Astrocyte of the cerebellum (primary cell): ENCODE data around the gene PROZ.

Experiments
- DNase-seq: peaks from one replicate; pipeline ENCODE4 v3.0.0-alpha.2; 2011; ENCODE audit warnings: low read depth
- H3K4me3 ChIP-seq: 2 replicates; pipeline ENCODE4 v1.5.1; 2011; ENCODE audit warnings: mild to moderate bottlenecking, low read depth, low read length, moderate library complexity
- in situ Hi-C: cut with HindIII; loops from 2 replicates; pipeline ENCODE4 v1.10.0; 2017; ENCODE audit warnings: low sequenced_read_pairs
- TF ChIP-seq, protein P1 (sequence below): IDR thresholded peaks from 2 replicates; pipeline ENCODE4 v1.5.1; 2012; ENCODE audit warnings: low read length, low read depth, moderate library complexity, mild to moderate bottlenecking; ENCODE audit errors: missing control alignments

The PROZ gene

DNA sequence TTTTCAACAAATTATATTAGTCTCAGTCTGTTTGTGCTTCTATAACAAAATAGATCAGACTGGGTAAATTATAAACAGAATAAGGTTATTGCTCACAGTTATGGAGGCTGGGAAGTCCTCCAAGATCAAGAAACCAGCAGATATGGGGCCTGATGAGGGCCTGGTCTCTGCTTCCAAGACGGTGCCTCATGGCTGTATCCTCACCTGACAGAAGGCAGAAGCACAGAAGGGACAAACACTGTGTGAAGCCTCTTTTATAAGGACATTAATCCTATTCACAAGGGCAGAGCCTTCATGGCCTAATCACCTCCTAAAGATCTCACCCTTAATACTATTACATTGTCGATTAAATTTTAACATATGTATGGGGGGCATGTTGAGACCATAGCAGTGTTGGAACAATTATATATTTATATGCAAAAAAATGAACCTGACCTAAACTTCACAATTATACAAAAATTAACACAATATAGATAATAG is 23.1 kb upstream of the PROZ start:
- in situ Hi-C loops, result no loop called here
- DNase-seq, result no peak
- H3K4me3 ChIP-seq, result no peak overlapping the region
- TF ChIP-seq, protein P1, sequence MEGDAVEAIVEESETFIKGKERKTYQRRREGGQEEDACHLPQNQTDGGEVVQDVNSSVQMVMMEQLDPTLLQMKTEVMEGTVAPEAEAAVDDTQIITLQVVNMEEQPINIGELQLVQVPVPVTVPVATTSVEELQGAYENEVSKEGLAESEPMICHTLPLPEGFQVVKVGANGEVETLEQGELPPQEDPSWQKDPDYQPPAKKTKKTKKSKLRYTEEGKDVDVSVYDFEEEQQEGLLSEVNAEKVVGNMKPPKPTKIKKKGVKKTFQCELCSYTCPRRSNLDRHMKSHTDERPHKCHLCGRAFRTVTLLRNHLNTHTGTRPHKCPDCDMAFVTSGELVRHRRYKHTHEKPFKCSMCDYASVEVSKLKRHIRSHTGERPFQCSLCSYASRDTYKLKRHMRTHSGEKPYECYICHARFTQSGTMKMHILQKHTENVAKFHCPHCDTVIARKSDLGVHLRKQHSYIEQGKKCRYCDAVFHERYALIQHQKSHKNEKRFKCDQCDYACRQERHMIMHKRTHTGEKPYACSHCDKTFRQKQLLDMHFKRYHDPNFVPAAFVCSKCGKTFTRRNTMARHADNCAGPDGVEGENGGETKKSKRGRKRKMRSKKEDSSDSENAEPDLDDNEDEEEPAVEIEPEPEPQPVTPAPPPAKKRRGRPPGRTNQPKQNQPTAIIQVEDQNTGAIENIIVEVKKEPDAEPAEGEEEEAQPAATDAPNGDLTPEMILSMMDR, result no peak

DNA sequence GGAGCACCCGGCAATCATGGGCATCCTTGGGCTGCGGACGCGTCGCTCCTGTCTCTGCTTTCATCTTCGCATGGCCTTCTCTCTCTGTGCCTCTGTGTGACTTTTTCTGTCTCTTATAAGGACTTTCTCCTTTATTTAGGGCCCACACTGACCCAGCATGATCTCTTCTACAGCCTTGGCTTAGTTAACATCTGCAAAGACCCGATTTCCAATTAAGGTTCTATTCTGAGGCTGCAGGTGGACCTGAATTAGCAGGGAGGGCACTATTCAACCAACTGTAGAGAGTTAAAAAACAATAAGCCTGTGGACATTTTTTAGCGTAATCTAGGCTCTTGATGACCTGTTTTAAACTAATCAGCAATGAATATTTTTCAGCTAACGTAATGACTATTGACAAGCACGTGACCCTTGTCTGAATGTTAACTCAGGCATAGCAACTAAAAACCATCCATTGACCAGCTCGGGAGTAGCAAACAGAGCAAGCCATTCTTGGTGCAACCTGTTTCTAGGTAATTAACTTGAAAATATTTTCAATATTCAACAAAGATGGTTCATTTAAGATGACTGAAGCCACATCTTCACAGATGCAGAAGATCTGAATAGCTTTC is 20.7 kb upstream of the PROZ start:
- TF ChIP-seq, protein P1, result no peak
- DNase-seq, result no peak
- in situ Hi-C loops, result no loop called here
- H3K4me3 ChIP-seq, result no peak overlapping the region

DNA sequence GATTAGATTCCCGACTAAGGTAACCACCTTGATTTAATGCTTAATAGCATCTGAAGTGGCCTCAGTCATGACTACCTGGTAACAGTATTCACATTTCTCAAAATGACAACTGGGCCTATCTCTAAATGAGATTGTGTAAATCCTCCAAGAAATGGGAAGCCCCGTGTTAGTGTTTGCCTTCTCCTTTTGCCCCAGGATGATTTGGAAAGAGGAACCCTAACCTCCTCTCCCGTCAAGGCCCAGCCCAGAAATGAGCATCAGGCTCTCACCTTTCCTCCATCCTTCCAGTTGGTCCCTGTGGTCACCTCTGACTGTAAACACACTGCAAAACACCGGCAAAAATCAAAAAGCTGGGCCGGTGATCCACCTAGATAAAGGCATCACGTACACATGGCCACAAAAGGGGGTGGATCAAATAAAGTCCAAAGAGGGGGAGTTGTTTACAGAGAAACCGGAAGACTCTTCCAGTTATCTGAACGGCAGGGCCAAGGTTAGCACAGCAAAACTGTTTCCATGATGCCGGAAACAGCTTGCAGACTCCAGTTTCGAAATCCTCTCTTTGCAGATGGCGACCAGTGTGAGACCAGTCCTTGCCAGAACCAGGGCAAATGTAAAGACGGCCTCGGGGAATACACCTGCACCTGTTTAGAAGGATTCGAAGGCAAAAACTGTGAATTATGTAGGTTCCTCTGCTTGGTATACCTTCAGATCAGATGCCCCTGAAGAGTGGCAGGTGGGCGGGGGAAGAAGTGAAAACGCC is 19.5 kb upstream of the PROZ start:
- in situ Hi-C loops, result no loop called here
- no peak overlapping the region for H3K4me3 ChIP-seq
- TF ChIP-seq, protein P1, result no peak
- no peak for DNase-seq

DNA sequence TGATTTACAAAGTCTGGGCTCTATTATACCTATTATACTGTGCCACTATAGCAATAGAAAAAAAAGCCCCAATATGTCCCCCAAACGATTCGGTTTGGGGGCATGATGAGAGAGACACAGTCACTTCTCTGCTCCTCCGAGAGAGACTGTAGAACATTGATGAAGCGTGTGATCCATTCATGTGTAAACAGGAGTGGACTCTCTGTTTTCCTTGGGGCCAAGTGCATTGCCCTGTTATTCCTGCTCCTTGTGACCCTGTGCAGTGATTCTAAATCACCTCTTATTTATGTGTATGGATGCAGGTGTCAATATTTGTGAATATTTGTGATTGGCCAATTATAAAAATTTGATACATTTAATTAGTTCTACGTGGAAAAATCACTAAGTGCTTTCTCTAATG is 18.9 kb upstream of the PROZ start:
- TF ChIP-seq, protein P1, result no peak
- H3K4me3 ChIP-seq, result no peak overlapping the region
- DNase-seq, result no peak
- in situ Hi-C loops, result no loop called here

DNA sequence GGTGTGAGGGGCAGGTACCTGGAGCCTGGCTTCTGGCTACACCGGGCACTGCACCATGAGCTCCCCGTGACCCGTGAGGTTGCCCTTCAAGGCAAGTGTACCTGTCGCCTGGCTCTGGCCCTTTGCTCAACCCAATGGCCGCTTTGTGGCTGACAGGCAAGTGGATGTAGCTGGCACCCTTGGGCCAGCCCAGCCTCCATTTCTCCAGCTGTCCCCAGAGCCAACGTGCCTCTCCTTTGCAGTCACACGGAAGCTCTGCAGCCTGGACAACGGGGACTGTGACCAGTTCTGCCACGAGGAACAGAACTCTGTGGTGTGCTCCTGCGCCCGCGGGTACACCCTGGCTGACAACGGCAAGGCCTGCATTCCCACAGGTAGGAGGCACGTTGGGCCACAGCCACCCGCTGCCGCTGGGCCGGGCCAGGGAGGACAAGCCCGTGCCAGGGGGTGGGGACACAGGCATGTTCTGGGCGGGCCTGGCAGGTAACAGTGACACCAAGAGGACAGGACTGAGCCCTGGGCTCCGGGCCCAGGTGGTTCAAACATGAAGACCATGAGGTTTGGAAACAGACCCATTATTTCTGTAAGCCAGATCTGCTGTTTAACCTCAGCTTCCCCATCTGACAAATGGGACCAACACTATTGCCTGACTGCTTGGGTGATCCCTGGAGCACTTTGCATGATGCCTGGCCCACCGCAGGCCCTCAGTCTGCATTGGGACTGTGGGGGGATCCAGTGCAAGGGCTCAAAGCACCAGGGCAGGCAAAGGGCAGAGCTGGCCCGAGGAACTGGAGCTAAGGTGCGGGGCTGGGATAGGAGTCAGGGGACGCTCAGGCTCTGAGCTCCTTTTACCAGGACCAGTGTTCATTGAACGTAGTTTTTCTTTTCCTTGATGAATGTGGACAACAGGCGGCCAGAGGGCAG is 17.5 kb upstream of the PROZ start:
- no peak overlapping the region for H3K4me3 ChIP-seq
- in situ Hi-C loops, result loop anchor here (10.0 kb wide), 1 partner anchor 66 kb away; no protein-coding TSS in a partner anchor
- TF ChIP-seq, protein P1, result no peak
- DNase-seq, result no peak

DNA sequence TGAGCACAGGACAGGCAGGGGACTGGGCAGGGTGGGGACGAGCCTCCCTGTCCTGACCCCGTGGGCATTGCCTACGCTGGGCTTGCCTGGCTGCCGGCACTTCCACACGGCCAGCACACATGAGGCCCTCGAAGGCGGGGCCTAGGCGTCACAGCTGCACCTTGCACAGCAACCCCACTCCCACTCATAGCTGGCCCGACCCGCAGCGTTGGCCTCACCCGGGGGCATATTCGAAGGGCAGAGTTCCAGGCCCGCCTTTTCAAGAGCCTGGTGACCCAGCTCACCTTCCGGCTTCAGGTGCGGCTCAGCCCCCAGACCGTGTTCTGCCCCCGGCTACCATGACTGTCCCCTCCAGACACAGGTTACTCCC is 16.9 kb upstream of the PROZ start:
- no peak overlapping the region for H3K4me3 ChIP-seq
- TF ChIP-seq, protein P1, result no peak
- in situ Hi-C loops, result loop anchor here (10.0 kb wide), 1 partner anchor 67 kb away; no protein-coding TSS in a partner anchor
- no peak for DNase-seq
